ENCODE measurements around the gene NUTM2A.
"Not testable (repeated sequence)": the region's sequence is repeated elsewhere in the genome, so short reads cannot be mapped to it uniquely, and the experiment has no call there.

Gene NUTM2A, protein sequence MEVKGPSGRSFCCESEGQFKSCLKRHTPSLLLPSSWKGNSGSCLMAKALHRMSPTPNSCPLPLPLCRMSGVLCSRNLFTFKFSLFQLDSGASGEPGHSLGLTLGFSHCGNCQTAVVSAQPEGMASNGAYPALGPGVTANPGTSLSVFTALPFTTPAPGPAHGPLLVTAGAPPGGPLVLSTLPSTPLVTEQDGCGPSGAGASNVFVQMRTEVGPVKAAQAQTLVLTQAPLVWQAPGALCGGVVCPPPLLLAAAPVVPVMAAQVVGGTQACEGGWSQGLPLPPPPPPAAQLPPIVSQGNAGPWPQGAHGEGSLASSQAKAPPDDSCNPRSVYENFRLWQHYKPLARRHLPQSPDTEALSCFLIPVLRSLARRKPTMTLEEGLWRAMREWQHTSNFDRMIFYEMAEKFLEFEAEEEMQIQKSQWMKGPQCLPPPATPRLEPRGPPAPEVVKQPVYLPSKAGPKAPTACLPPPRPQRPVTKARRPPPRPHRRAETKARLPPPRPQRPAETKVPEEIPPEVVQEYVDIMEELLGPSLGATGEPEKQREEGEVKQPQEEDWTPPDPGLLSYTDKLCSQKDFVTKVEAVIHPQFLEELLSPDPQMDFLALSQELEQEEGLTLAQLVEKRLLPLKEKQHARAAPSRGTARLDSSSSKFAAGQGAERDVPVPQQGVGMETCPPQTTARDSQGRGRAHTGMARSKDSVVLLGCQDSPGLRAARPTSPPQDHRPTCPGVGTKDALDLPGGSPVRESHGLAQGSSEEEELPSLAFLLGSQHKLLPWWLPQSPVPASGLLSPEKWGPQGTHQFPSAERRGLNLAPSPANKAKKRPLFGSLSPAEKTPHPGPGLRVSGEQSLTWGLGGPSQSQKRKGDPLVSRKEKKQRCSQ

DNA sequence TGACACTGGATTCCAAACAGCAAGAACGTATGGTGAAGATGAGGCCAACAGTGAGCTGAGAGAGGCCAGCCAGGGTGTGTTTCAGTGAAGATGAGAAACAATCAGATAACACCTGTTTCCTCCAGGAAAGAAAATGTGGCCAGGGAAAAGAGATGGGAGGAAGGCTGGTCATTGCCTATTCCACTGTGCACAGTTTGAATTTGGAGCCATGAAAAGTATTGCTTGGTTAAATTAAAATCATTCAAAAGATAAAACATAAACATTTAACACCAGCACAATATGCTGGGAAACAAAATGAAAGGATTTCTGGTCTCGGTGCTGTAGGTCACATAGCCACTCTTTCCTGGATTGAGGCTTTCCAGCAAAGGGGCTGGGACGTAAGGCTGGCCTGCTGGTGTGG, at the start of gene NUTM2A:
Gene NUTM2A (plus strand): TSS at position 301 of the 400 bp plus-strand sequence. CDS start 383 bp downstream, outside the sequence.
- not testable (repeated sequence) for ATAC-seq (replicated peaks; ENCODE audit: extremely low read depth, poor library complexity, severe bottlenecking)

DNA sequence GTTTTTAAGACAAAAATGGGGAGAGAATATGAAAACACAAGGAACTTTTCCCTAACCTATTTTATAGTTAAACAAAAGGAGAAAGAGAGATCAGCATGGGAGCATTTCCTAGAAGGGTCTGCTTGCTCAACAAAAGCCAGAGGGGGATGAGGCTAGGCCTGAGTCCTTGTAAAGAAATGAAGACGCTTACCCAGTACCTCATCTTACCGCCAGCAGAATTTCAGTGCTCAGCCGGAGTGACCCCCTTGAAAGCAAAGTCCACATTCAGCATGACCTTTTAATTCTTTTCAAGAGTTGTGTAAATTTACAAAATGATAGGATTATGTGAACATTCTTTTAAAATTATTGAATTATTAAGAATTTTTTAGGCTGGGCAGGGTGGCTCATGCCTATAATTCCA, 47.7 kb upstream of the NUTM2A start:
- not testable (repeated sequence) for H3K27ac Mint-ChIP-seq (ENCODE audit: low read depth); DNase-seq (ENCODE audit: low spot score in 2 of 2); H3K36me3 Mint-ChIP-seq (ENCODE audit: insufficient read depth); H3K4me1 Mint-ChIP-seq; H3K27me3 Mint-ChIP-seq; ATAC-seq (replicated peaks; ENCODE audit: extremely low read depth, poor library complexity, severe bottlenecking); H3K4me3 Mint-ChIP-seq; H3K9me3 Mint-ChIP-seq

More for the DNA sequence above, at the start of gene NUTM2A:
- H3K27me3 Mint-ChIP-seq; H3K4me3 Mint-ChIP-seq; H3K36me3 Mint-ChIP-seq (ENCODE audit: insufficient read depth); H3K9me3 Mint-ChIP-seq; H3K27ac Mint-ChIP-seq (ENCODE audit: low read depth); H3K4me1 Mint-ChIP-seq; DNase-seq (ENCODE audit: low spot score in 2 of 2): not testable (repeated sequence)

DNA sequence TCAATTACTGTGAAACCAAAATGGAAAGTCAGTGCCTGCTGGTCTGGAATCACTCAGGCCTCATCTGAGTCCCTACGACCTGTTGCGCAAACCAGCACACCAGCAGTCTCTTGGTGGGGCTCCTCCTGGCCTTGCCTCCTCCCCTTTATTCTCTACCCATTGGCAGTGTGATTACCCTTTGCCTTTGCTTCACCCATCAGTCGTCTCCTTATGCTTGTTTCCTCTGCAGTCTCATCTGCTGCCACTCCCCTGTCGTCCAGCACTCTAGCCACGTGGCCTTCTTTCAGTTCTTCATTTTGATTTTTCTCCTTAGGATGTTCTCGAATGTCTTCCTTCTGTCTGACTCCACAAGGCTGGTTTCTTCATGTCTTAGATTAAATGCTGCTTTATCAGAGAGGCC, 40.8 kb upstream of the NUTM2A start:
- DNase-seq (ENCODE audit: low spot score in 2 of 2); H3K4me1 Mint-ChIP-seq; H3K9me3 Mint-ChIP-seq; H3K4me3 Mint-ChIP-seq; H3K27me3 Mint-ChIP-seq; ATAC-seq (replicated peaks; ENCODE audit: extremely low read depth, poor library complexity, severe bottlenecking): not testable (repeated sequence)
- Mint-ChIP-seq H3K36me3 (ENCODE audit: insufficient read depth) (peaks cover 16% of the 10 kb centered on the region), H3K27ac (ENCODE audit: low read depth) (peak overlapping the region; percentile 3)

DNA sequence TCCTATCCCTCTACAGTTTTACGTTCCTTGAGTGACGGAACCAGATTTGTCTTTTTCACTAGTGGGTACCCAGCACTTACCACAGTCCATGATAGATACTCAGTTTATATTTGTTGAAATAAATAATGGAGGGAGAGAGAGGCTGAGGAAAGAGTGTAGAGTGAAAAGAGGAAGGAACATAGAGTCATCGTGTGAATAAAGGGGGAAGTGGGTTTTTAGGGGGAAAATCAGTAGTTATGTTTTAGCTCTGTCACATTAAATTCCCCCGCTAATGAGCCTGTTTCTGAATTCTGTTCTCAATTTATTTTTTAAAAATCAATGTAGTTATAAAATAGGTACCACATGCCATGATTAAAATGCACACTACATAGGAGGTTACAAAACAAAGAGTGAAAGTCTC, 39.2 kb upstream of the NUTM2A start:
- H3K4me1 Mint-ChIP-seq; DNase-seq (ENCODE audit: low spot score in 2 of 2); H3K27ac Mint-ChIP-seq (ENCODE audit: low read depth); H3K9me3 Mint-ChIP-seq; H3K27me3 Mint-ChIP-seq; ATAC-seq (replicated peaks; ENCODE audit: extremely low read depth, poor library complexity, severe bottlenecking); H3K4me3 Mint-ChIP-seq: not testable (repeated sequence)
- peaks cover 20% of the 10 kb centered on the region for H3K36me3 Mint-ChIP-seq (ENCODE audit: insufficient read depth)

DNA sequence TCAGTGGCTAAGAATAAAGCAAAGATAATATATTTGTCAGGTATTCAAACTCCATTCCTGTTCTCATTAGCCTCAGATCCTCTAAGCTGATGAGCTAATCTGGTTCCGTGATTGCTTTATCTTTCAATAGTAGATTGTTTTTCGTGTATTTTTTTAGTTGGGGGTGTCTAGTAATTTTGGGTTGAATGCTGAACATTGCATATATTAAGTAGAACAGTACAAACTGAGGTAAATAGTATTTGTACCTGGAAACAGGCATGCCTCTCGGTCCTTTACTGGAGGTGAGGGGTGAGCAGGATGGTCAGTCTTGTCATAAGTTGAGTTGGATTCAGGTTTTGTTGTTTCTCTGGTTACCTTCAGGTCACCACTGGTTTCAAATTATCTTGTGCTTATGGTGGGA, 37.7 kb upstream of the NUTM2A start:
- not testable (repeated sequence) for ATAC-seq (replicated peaks; ENCODE audit: extremely low read depth, poor library complexity, severe bottlenecking); H3K9me3 Mint-ChIP-seq; H3K4me3 Mint-ChIP-seq

DNA sequence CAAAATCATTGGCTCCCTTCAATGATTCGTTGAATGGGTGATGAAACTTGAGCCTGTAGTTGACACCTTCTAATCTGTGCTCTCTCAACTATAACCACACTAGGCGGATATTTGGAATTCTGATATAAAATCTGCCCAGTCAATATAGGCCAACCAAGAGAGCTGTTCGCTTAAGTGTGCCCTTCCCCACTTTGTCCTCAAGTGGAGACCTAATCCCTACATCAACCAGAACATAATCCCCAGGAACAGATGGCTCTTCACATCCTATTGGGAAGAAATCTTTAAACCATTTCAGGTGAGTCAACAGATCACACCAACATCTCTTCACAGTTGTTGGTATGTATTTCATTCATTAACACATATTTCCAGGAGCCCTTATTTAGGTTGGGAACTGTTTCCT, 33.4 kb upstream of the NUTM2A start:
- not testable (repeated sequence) for H3K4me3 Mint-ChIP-seq; H3K4me1 Mint-ChIP-seq; ATAC-seq (replicated peaks; ENCODE audit: extremely low read depth, poor library complexity, severe bottlenecking); DNase-seq (ENCODE audit: low spot score in 2 of 2); H3K27me3 Mint-ChIP-seq; H3K27ac Mint-ChIP-seq (ENCODE audit: low read depth); H3K9me3 Mint-ChIP-seq
- H3K36me3 Mint-ChIP-seq (ENCODE audit: insufficient read depth), result peaks cover 19% of the 10 kb centered on the region

More for the DNA sequence above, 37.7 kb upstream of the NUTM2A start:
- H3K27ac Mint-ChIP-seq (ENCODE audit: low read depth); H3K27me3 Mint-ChIP-seq; H3K4me1 Mint-ChIP-seq; DNase-seq (ENCODE audit: low spot score in 2 of 2): not testable (repeated sequence)
- peaks cover 20% of the 10 kb centered on the region for H3K36me3 Mint-ChIP-seq (ENCODE audit: insufficient read depth)

DNA sequence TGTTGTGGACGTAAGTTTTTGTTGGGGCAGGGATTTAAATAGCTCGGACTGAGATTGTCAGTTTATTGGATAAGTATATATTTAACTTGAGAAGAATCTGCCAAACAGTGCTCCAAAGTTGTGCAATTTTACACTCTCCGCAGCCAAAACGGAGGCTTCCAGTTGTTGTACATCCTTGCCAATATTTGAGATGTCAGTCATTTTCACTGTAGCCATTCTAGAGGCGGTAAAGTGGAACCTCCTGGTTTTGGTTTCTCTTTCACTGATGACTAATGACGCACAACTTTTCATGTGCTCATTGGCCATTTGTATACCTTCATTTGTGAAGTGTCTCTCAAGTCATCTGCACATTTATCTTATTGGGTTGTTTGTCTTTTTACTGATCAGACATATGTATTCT, 24.3 kb upstream of the NUTM2A start:
- H3K27ac Mint-ChIP-seq (ENCODE audit: low read depth), result peak overlapping the region; percentile 57
- peak overlapping the region; percentile 36 for H3K4me3 Mint-ChIP-seq
- not testable (repeated sequence) for H3K9me3 Mint-ChIP-seq

DNA sequence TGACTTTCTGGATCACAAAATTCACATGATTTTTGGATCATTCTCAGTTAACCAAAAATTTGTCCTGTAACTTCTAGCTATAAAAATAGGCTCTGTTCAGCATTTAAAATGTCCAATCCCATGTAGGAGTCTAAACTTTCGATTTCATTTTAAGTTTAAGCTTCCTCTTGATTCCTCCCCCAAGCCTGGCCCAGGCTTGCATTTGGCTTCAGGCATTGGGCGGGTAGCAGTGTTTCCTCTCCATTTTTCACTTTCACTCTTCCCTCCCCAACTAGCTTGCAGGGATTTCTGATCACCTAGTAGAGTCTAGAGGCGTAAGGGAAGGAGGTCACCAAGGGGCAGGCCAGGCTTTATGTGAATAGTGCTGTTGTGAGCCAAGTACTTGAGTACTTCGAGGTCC, 20.4 kb upstream of the NUTM2A start:
- not testable (repeated sequence) for H3K4me3 Mint-ChIP-seq; H3K9me3 Mint-ChIP-seq; DNase-seq (ENCODE audit: low spot score in 2 of 2); H3K36me3 Mint-ChIP-seq (ENCODE audit: insufficient read depth); H3K27ac Mint-ChIP-seq (ENCODE audit: low read depth); H3K27me3 Mint-ChIP-seq
- peaks cover 12% of the 10 kb centered on the region for H3K4me1 Mint-ChIP-seq
- peak; percentile 22 for ATAC-seq (replicated peaks; ENCODE audit: extremely low read depth, poor library complexity, severe bottlenecking)

More for the DNA sequence above, 24.3 kb upstream of the NUTM2A start:
- DNase-seq (ENCODE audit: low spot score in 2 of 2) (peak in 1 of 2 donors; percentile 27), ATAC-seq (replicated peaks; ENCODE audit: extremely low read depth, poor library complexity, severe bottlenecking) (peak; percentile 80)
- peaks cover 12% of the 10 kb centered on the region for H3K4me1 Mint-ChIP-seq
- H3K36me3 Mint-ChIP-seq (ENCODE audit: insufficient read depth); H3K27me3 Mint-ChIP-seq: not testable (repeated sequence)

DNA sequence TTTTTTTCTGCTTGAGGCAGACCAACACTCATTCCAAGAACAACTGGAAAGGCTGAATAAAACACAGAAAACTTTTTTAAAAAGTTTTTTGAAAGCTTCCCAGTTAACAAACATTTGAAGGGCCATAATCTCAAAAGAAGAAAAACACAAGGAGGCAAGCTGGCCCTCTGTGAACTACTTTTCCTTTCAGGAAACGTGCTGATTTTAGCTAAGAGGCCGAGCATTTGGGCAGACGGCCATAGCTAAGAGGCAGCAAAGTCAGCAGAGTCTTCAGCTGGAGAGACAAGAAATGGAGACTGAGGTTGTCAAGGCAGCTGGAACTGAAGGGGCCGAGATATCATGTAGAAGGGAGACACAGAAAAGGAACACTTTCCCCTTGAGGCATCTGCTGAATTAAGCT, 18.3 kb upstream of the NUTM2A start:
- H3K9me3 Mint-ChIP-seq; H3K4me3 Mint-ChIP-seq; H3K27me3 Mint-ChIP-seq; ATAC-seq (replicated peaks; ENCODE audit: extremely low read depth, poor library complexity, severe bottlenecking); DNase-seq (ENCODE audit: low spot score in 2 of 2); H3K27ac Mint-ChIP-seq (ENCODE audit: low read depth); H3K36me3 Mint-ChIP-seq (ENCODE audit: insufficient read depth): not testable (repeated sequence)
- peaks cover 12% of the 10 kb centered on the region for H3K4me1 Mint-ChIP-seq

DNA sequence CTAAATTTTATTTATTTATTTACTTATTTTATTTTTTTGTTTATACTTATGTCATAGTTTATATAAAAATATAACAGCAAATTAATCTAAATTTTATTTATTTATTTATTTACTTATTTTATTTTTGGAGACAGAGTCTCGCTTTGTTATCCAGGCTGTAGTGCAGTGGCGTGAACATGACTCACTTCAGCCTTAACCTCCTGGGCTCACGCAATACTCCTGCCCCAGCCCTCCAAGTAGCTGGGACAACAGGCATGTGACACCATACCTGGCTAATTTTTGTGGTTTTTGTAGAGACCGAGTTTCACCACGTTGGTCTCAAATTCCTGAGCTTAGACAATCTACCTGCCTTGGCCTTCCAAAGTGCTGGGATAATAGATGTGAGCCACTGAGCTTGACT, 14.9 kb upstream of the NUTM2A start:
- not testable (repeated sequence) for DNase-seq (ENCODE audit: low spot score in 2 of 2); H3K27ac Mint-ChIP-seq (ENCODE audit: low read depth)

DNA sequence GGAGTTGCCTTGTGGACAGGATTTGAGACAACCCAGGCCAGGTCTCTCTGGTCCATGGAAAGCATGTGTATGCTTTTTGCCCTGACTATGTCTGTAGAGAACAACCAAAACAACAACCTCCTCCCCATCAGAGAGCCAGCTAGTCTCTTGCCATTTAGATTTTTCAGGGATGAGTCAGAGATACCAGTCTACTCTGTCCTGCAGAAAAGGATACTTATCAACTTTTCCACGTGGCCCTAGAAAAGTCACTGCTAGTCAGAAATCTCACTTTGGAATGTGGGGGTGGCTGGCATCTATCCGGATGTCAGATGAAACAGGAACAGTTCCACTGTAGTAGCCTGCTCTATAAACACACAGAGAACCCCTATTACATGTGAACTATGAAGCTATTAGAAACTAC, 13.4 kb upstream of the NUTM2A start:
- ATAC-seq (replicated peaks; ENCODE audit: extremely low read depth, poor library complexity, severe bottlenecking); H3K27me3 Mint-ChIP-seq; DNase-seq (ENCODE audit: low spot score in 2 of 2); H3K27ac Mint-ChIP-seq (ENCODE audit: low read depth); H3K36me3 Mint-ChIP-seq (ENCODE audit: insufficient read depth); H3K9me3 Mint-ChIP-seq; H3K4me3 Mint-ChIP-seq; H3K4me1 Mint-ChIP-seq: not testable (repeated sequence)

More for the DNA sequence above, 14.9 kb upstream of the NUTM2A start:
- H3K27me3 Mint-ChIP-seq; H3K4me1 Mint-ChIP-seq; H3K9me3 Mint-ChIP-seq; ATAC-seq (replicated peaks; ENCODE audit: extremely low read depth, poor library complexity, severe bottlenecking); H3K4me3 Mint-ChIP-seq; H3K36me3 Mint-ChIP-seq (ENCODE audit: insufficient read depth): not testable (repeated sequence)

DNA sequence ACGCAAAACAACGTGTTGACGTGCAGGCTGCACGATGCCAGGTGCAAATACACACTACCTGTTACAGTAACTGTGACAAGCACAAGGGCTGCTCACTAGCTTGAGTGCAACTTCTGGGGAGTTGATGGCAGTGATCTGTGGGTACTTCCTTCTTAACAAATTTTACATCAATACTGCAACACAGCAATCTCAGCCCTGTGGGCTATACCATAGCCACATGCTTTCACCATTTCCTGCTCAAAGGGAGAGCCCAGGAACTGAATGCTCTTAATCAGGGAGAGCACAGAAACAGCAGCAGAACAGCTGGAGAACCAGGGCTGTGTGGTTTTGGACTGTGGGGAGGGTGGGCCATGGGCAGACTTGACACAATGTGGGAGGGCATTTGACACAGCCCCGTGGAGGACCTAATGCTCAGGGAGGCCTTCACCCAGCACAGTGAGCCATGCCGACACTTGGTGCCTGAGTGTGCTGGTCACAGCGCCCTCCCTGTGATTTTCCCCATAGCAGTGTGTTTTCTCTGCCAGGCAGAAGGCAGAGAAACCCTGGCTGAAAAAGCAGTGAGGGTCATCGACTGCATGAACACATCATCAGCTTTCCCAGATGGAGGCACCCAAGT, 12.0 kb upstream of the NUTM2A start:
- H3K4me1 Mint-ChIP-seq; DNase-seq (ENCODE audit: low spot score in 2 of 2); H3K4me3 Mint-ChIP-seq; H3K9me3 Mint-ChIP-seq; H3K36me3 Mint-ChIP-seq (ENCODE audit: insufficient read depth); H3K27me3 Mint-ChIP-seq; H3K27ac Mint-ChIP-seq (ENCODE audit: low read depth): not testable (repeated sequence)
- peak; percentile 64 for ATAC-seq (replicated peaks; ENCODE audit: extremely low read depth, poor library complexity, severe bottlenecking)
